Endothelial cell of umbilical vein (primary cell): ENCODE results near the gene LCN6. TPM values are rescaled to one million over a fixed set of nuclear protein-coding genes. Genes with fewer than 3 reads are reported as not detected.

Source experiments
- BruUV-seq: library from RNA; stranded (reverse); fragments of 400-500 nt; replicated peaks from 2 replicates; lab custom pipeline; 2021; lab: Mats Ljungman, UMichigan
- CTCF ChIA-PET: fragments of 300-600, 350-600 bp; sonication (Branson Sonifier 250); formaldehyde crosslinking; loops from one replicate; lab custom pipeline; 2021; ENCODE audit warnings: antibody characterized with exemption, inconsistent platforms; lab: Charles Lee
- POLR2A ChIA-PET: fragments of 300-600, 350-600 bp; sonication (Branson Sonifier 250); formaldehyde crosslinking; loops from one replicate; lab custom pipeline; 2021; ENCODE audit warnings: antibody characterized with exemption, inconsistent platforms; lab: Charles Lee
- DNase-seq: peaks from one replicate; pipeline ENCODE4 v3.0.0-alpha.2; 2011; ENCODE audit warnings: low read depth, low spot score
- FAIRE-seq: peaks from 2 replicates; lab custom pipeline; 2011; peaks lifted over from hg19 to GRCh38; lab: Jason Lieb, UNC
- H2AFZ ChIP-seq: 2 replicates; pipeline ENCODE4 v1.6.0; 2012; ENCODE audit warnings: low read depth, low read length, control low read depth, inconsistent platforms
- H3K27ac ChIP-seq: 2 replicates; pipeline ENCODE4 v1.5.1; 2011; ENCODE audit warnings: low read depth, mild to moderate bottlenecking, control low read depth, low read length, moderate library complexity; ENCODE audit not compliant: insufficient read depth
- H3K27me3 ChIP-seq, 2 experiments: 2 replicates each; pipeline versions ENCODE4 v1.6.0 to v1.6.1; 2011; ENCODE audit warnings: low read length in 2 of 2, mixed read lengths in 1 of 2; ENCODE audit not compliant: control insufficient read depth in 2 of 2, insufficient read depth in 2 of 2
- H3K36me3 ChIP-seq, 2 experiments: 2 replicates in 1 of 2; 3 replicates in 1 of 2; pipeline ENCODE4 v1.5.1; 2011; ENCODE audit warnings: low read length in 2 of 2, mild to moderate bottlenecking in 1 of 2, moderate library complexity in 1 of 2; ENCODE audit not compliant: control insufficient read depth in 2 of 2, insufficient read depth in 2 of 2; ENCODE audit errors: extremely low read depth in 1 of 2
- H3K4me1 ChIP-seq: 3 replicates; pipeline ENCODE4 v1.5.1; 2011; ENCODE audit warnings: mild to moderate bottlenecking, low read length; ENCODE audit not compliant: control insufficient read depth, insufficient read depth; ENCODE audit errors: extremely low read depth
- H3K4me2 ChIP-seq: 2 replicates; pipeline ENCODE4 v1.6.1; 2011; ENCODE audit warnings: low read length, control low read depth, mixed read lengths; ENCODE audit not compliant: insufficient read depth
- H3K4me3 ChIP-seq, 3 experiments: fragments of 200-600 bp in 1 of 3; sonication (generic), shearing (Covaris generic) in 1 of 3; replicated peaks in 1 of 3; 2 replicates each; pipeline ENCODE4 v1.5.1; 2011 to 2016; ENCODE audit warnings: control low read depth in 3 of 3, low read length in 3 of 3, mild to moderate bottlenecking in 2 of 3, inconsistent platforms in 1 of 3, low read depth in 1 of 3, moderate library complexity in 1 of 3; ENCODE audit not compliant: insufficient read depth in 1 of 3
- H3K79me2 ChIP-seq: 2 replicates; pipeline ENCODE4 v1.6.0; 2012; ENCODE audit warnings: low read length, inconsistent platforms; ENCODE audit not compliant: control insufficient read depth, insufficient read depth
- H3K9ac ChIP-seq: replicated peaks from 2 replicates; pipeline ENCODE3; 2011; ENCODE audit warnings: low read length, control low read depth; ENCODE audit not compliant: insufficient read depth; ENCODE audit errors: extremely low read depth
- H3K9me1 ChIP-seq: replicated peaks from 3 replicates; pipeline ENCODE4 v1.6.0; 2011; ENCODE audit warnings: mild to moderate bottlenecking, low read length; ENCODE audit not compliant: control insufficient read depth, insufficient read depth; ENCODE audit errors: extremely low read depth
- H3K9me3 ChIP-seq: replicated peaks from 2 replicates; pipeline ENCODE4 v1.5.1; 2012; ENCODE audit warnings: low read length, inconsistent platforms; ENCODE audit not compliant: control insufficient read depth, insufficient read depth
- H4K20me1 ChIP-seq: replicated peaks from 2 replicates; pipeline ENCODE3; 2011; ENCODE audit warnings: mild to moderate bottlenecking, low read length; ENCODE audit not compliant: control insufficient read depth, insufficient read depth; ENCODE audit errors: extremely low read depth
- CTCF ChIP-seq, 2 donors: IDR thresholded peaks; 1 replicate in 1 of 2; 2 replicates in 1 of 2; pipeline ENCODE4 v1.5.1; 2011; ENCODE audit warnings: low read length in 2 of 2, mild to moderate bottlenecking in 2 of 2, moderate library complexity in 2 of 2, control low read depth in 1 of 2, inconsistent platforms in 1 of 2, low read depth in 1 of 2; ENCODE audit not compliant: insufficient read depth in 1 of 2; ENCODE audit errors: extremely low read depth in 1 of 2
- EZH2 ChIP-seq: IDR thresholded peaks from 2 replicates; pipeline ENCODE4 v1.6.1; 2012; ENCODE audit warnings: borderline replicate concordance, low read depth, mild to moderate bottlenecking, moderate library complexity, low read length, inconsistent platforms; ENCODE audit not compliant: severe bottlenecking
- FOS ChIP-seq: IDR thresholded peaks from 2 replicates; pipeline ENCODE4 v1.6.1; 2011; ENCODE audit warnings: mild to moderate bottlenecking, low read length, moderate library complexity, borderline replicate concordance; ENCODE audit not compliant: insufficient read depth
- GATA2 ChIP-seq: IDR thresholded peaks from 2 replicates; pipeline ENCODE4 v1.7.0; 2011; ENCODE audit warnings: low read depth, mild to moderate bottlenecking, moderate library complexity, mixed read lengths, low read length; ENCODE audit not compliant: insufficient read length, insufficient read depth
- JUN ChIP-seq: IDR thresholded peaks from 2 replicates; pipeline ENCODE4 v1.6.1; 2011; ENCODE audit warnings: borderline replicate concordance, low read depth; ENCODE audit not compliant: insufficient read length, insufficient read depth
- MYC ChIP-seq: IDR thresholded peaks from one replicate; pipeline ENCODE4 v1.6.1; 2011; ENCODE audit warnings: mild to moderate bottlenecking, low read depth, low read length
- POLR2A ChIP-seq: IDR thresholded peaks from 2 replicates; pipeline ENCODE4 v1.6.1; 2012; ENCODE audit warnings: low read depth, mild to moderate bottlenecking, control low read depth, low read length
- POLR2AphosphoS5 ChIP-seq: IDR thresholded peaks from 2 replicates; pipeline ENCODE4 v1.6.1; 2012; ENCODE audit warnings: low read depth, mild to moderate bottlenecking, control low read depth, low read length, moderate library complexity; ENCODE audit not compliant: insufficient read depth
- dilution Hi-C: fragments of 300-500 bp; cut with MboI; formaldehyde crosslinking; loops from one replicate; pipeline ENCODE4 v1.15.0; 2019; ENCODE audit warnings: low sequenced_read_pairs; ENCODE audit not compliant: extremely low pct_ligation_motif_present
- intact Hi-C: fragments of 100-400 bp; cut with micrococcal nuclease; formaldehyde crosslinking; loops from one replicate; pipeline ENCODE4 v1.10.0; 2022
- polyA plus RNA-seq, 4 experiments: library from polyadenylated mRNA; depleted of rRNA in 3 of 4; stranded (reverse) in 3 of 4; unstranded in 1 of 4; fragments of >200 nt; gene quantifications; 2 replicates each; pipeline versions ENCODE4 v1.2.1 to v1.2.3, GENCODE V29; 2011 to 2012; ENCODE audit warnings: missing spikeins in 1 of 4
- total RNA-seq: library from RNA; stranded (reverse); gene quantifications from 2 replicates; pipeline ENCODE4 v1.2.3, GENCODE V29; 2021
- TF ChIP-seq, protein P1 (sequence below): IDR thresholded peaks from 2 replicates; pipeline ENCODE4 v1.6.1; 2011; ENCODE audit not compliant: insufficient read depth, insufficient read length

Gene LCN6
- total and polyA plus RNA-seq, 2 donors (not counting 3 experiments of a cell fraction or from before 2014, with no cell fraction given) = 0.17 TPM; not detected in 1

GRCh38 chr9:136698635-136699246 lies 49.6 kb downstream of the LCN6 start:
- no peak for TF ChIP-seq EZH2
- no peak for TF ChIP-seq GATA2
- TF ChIP-seq MYC = no peak
- TF ChIP-seq POLR2A = no peak
- peaks cover 2% of the 10 kb centered on the region for H3K4me1 ChIP-seq
- H4K20me1 ChIP-seq = no peaks in the 10 kb centered on the region
- no peak overlapping the region for H2AFZ ChIP-seq
- BruUV-seq = no TSS peak
- H3K27ac ChIP-seq = no peak overlapping the region
- peaks cover 5 to 6% of the 10 kb centered on the region in 2 experiments for H3K27me3 ChIP-seq
- dilution Hi-C loops = no loop called here
- H3K79me2 ChIP-seq = no peaks in the 10 kb centered on the region
- H3K9me3 ChIP-seq = no peaks in the 10 kb centered on the region
- H3K4me3 ChIP-seq = no peak overlapping the region
- ChIA-PET POLR2A (no interaction called here), CTCF (interaction anchor here (1.2 kb wide), 1 partner anchor 28 kb away, joined by 3 read pairs; no protein-coding TSS in a partner anchor)
- no peak overlapping the region for H3K9ac ChIP-seq
- intact Hi-C loops = no loop called here
- DNase-seq (no peak), FAIRE-seq (no peak)
- no peaks in the 10 kb centered on the region for H3K36me3 ChIP-seq
- no peaks in the 10 kb centered on the region for H3K9me1 ChIP-seq
- H3K4me2 ChIP-seq = no peak overlapping the region

GRCh38 chr9:136697821-136698526 lies 50.4 kb downstream of the LCN6 start:
- Histone ChIP-seq H3K27me3 (peaks cover 5 to 6% of the 10 kb centered on the region in 2 experiments), H3K9me1 (no peaks in the 10 kb centered on the region), H3K79me2 (no peaks in the 10 kb centered on the region), H3K9ac (no peak overlapping the region), H3K9me3 (no peaks in the 10 kb centered on the region), H3K4me3 (no peak overlapping the region), H4K20me1 (no peaks in the 10 kb centered on the region), H2AFZ (no peak overlapping the region), H3K36me3 (no peaks in the 10 kb centered on the region), H3K4me1 (peaks cover 6% of the 10 kb centered on the region), H3K4me2 (no peak overlapping the region), H3K27ac (no peak overlapping the region)
- BruUV-seq = no TSS peak
- intact Hi-C loops (no loop called here), dilution Hi-C loops (no loop called here)
- FAIRE-seq (no peak), DNase-seq (no peak)
- ChIA-PET POLR2A (no interaction called here), CTCF (interaction anchor here (1.2 to 1.3 kb wide), 2 partner anchors 11 to 29 kb away, joined by 3 to 5 read pairs; partner anchors contain the start of gene AGPAT2)
- no peak for TF ChIP-seq GATA2
- TF ChIP-seq, protein P1, sequence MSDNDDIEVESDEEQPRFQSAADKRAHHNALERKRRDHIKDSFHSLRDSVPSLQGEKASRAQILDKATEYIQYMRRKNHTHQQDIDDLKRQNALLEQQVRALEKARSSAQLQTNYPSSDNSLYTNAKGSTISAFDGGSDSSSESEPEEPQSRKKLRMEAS = no peak
- TF ChIP-seq POLR2AphosphoS5 = no peak
- TF ChIP-seq CTCF (IDR thresholded peaks at IDR 0.05; ENCODE audit: extremely low read depth in 1 of 2, insufficient read depth in 1 of 2, low read depth in 1 of 2, low read length in 2 of 2) = no peak
- TF ChIP-seq MYC = no peak
- no peak for TF ChIP-seq EZH2
- TF ChIP-seq JUN = no peak
- TF ChIP-seq FOS = no peak
- no peak for TF ChIP-seq POLR2A
